NCI-H69 (cell line): ENCODE measurements around the gene SUGT1.
A peak's percentile ranks its signal among the peaks of the same experiment; 100 is the strongest.
"Not testable (repeated sequence)": the region's sequence is repeated elsewhere in the genome, so short reads cannot be mapped to it uniquely, and the experiment has no call there.

Source experiments
- DNase-seq: peaks from one replicate; lab custom pipeline; 2025; lab: John Stamatoyannopoulos, UW

The SUGT1 gene

GRCh38 chr13:52652196-52652979 lies at the start of gene SUGT1:
Gene SUGT1 (plus strand): TSS chr13:52652836. CDS start chr13:52652921, 85 bp downstream.
- peak; percentile 97 for DNase-seq

GRCh38 chr13:52603316-52603715 lies 49.3 kb upstream of the SUGT1 start:
- not testable (repeated sequence) for DNase-seq

GRCh38 chr13:52606126-52606525 lies 46.5 kb upstream of the SUGT1 start:
- not testable (repeated sequence) for DNase-seq

GRCh38 chr13:52606795-52607194 lies 45.8 kb upstream of the SUGT1 start:
- not testable (repeated sequence) for DNase-seq

- not testable (repeated sequence) for DNase-seq
Measured at GRCh38 chr13:52608184-52608583, 44.5 kb upstream of the SUGT1 start.

GRCh38 chr13:52609013-52609606 lies 43.5 kb upstream of the SUGT1 start:
- DNase-seq = peak; percentile 50

GRCh38 chr13:52610158-52610557 lies 42.5 kb upstream of the SUGT1 start:
- not testable (repeated sequence) for DNase-seq

- DNase-seq = no peak
Measured at GRCh38 chr13:52615134-52615801, 37.4 kb upstream of the SUGT1 start.

- no peak for DNase-seq
Measured at GRCh38 chr13:52615812-52616211, 36.8 kb upstream of the SUGT1 start.

- DNase-seq = peak; percentile 90
Measured at GRCh38 chr13:52617070-52618060, 35.3 kb upstream of the SUGT1 start.

- not testable (repeated sequence) for DNase-seq
Measured at GRCh38 chr13:52631083-52631690, 21.4 kb upstream of the SUGT1 start.

GRCh38 chr13:52638666-52639328 lies 13.8 kb upstream of the SUGT1 start:
- DNase-seq = no peak

GRCh38 chr13:52642131-52642530 lies 10.5 kb upstream of the SUGT1 start, which contains the start of gene HNRNPA1L2:
Gene HNRNPA1L2 (plus strand): TSS chr13:52642431. CDS start chr13:52642493, 62 bp downstream.
- no peak for DNase-seq

- no peak for DNase-seq
Measured at GRCh38 chr13:52644108-52644507, 8.5 kb upstream of the SUGT1 start.

GRCh38 chr13:52646967-52647366 lies 5.7 kb upstream of the SUGT1 start:
- no peak for DNase-seq

GRCh38 chr13:52650731-52651130 lies 1.9 kb upstream of the SUGT1 start:
- DNase-seq = no peak

GRCh38 chr13:52651897-52652195 lies 790 bp upstream of the SUGT1 start:
- DNase-seq = peak; percentile 86

GRCh38 chr13:52652980-52653303 lies 306 bp downstream of the SUGT1 start:
- DNase-seq = no peak

GRCh38 chr13:52659340-52659739 lies 6.7 kb downstream of the SUGT1 start:
- no peak for DNase-seq

- no peak for DNase-seq
Measured at GRCh38 chr13:52664272-52664671, 11.6 kb downstream of the SUGT1 start.

- peak; percentile 20 for DNase-seq
Measured at GRCh38 chr13:52665325-52665724, 12.7 kb downstream of the SUGT1 start.
